WTC11 (cell line): ENCODE data around the gene STK32B.

ENCODE experiments used
- E2F5 ChIP-seq: sonication (generic); formaldehyde crosslinking; IDR thresholded peaks from 2 replicates; pipeline ENCODE4 v1.8.1; 2022; ENCODE audit warnings: mild to moderate bottlenecking, moderate library complexity, missing genetic modification reagents
- ESRRA ChIP-seq: sonication (generic); formaldehyde crosslinking; IDR thresholded peaks from 2 replicates; pipeline ENCODE4 v1.8.1; 2022; ENCODE audit warnings: mild to moderate bottlenecking, missing genetic modification reagents, borderline replicate concordance
- PREB ChIP-seq: sonication (generic); formaldehyde crosslinking; IDR thresholded peaks from 2 replicates; pipeline ENCODE4 v1.8.1; 2022; ENCODE audit warnings: mild to moderate bottlenecking, missing genetic modification reagents, moderate library complexity, borderline replicate concordance
- USF1 ChIP-seq: sonication (generic); formaldehyde crosslinking; IDR thresholded peaks from 2 replicates; pipeline ENCODE4 v1.8.0; 2022; ENCODE audit warnings: mild to moderate bottlenecking, missing genetic modification reagents
- ZNF317 ChIP-seq: sonication (generic); formaldehyde crosslinking; IDR thresholded peaks from 2 replicates; pipeline ENCODE4 v1.8.1; 2023; ENCODE audit warnings: low read depth, mild to moderate bottlenecking, moderate library complexity, missing genetic modification reagents, borderline replicate concordance
- TF ChIP-seq, protein P1 (sequence below): fragments of 200-600 bp; IDR thresholded peaks from 2 replicates; pipeline ENCODE4 v1.8.0; 2022; ENCODE audit warnings: antibody characterized with exemption
- TF ChIP-seq, protein P2 (sequence below): fragments of 250-450 bp; sonication (Bioruptor Pico); IDR thresholded peaks from 2 replicates; pipeline ENCODE4 v2.1.2; 2022; ENCODE audit warnings: mild to moderate bottlenecking, moderate library complexity

GRCh38 chr4:5018603-5019002 is 32.7 kb upstream of the STK32B start:
- TF ChIP-seq ESRRA (CRISPR knock-in tag) = no peak
- no peak for TF ChIP-seq ZNF317 (CRISPR knock-in tag)
- TF ChIP-seq, protein P1, sequence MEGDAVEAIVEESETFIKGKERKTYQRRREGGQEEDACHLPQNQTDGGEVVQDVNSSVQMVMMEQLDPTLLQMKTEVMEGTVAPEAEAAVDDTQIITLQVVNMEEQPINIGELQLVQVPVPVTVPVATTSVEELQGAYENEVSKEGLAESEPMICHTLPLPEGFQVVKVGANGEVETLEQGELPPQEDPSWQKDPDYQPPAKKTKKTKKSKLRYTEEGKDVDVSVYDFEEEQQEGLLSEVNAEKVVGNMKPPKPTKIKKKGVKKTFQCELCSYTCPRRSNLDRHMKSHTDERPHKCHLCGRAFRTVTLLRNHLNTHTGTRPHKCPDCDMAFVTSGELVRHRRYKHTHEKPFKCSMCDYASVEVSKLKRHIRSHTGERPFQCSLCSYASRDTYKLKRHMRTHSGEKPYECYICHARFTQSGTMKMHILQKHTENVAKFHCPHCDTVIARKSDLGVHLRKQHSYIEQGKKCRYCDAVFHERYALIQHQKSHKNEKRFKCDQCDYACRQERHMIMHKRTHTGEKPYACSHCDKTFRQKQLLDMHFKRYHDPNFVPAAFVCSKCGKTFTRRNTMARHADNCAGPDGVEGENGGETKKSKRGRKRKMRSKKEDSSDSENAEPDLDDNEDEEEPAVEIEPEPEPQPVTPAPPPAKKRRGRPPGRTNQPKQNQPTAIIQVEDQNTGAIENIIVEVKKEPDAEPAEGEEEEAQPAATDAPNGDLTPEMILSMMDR = no peak
- TF ChIP-seq E2F5 (CRISPR knock-in tag) = no peak
- TF ChIP-seq PREB (CRISPR knock-in tag) = no peak
- TF ChIP-seq USF1 = no peak
- TF ChIP-seq, protein P2, sequence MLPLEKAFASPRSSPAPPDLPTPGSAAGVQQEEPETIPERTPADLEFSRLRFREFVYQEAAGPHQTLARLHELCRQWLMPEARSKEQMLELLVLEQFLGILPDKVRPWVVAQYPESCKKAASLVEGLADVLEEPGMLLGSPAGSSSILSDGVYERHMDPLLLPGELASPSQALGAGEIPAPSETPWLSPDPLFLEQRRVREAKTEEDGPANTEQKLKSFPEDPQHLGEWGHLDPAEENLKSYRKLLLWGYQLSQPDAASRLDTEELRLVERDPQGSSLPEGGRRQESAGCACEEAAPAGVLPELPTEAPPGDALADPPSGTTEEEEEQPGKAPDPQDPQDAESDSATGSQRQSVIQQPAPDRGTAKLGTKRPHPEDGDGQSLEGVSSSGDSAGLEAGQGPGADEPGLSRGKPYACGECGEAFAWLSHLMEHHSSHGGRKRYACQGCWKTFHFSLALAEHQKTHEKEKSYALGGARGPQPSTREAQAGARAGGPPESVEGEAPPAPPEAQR = no peak
